Large intestine (tissue), 3 donors: Measurements from ENCODE around the gene BCL2. TPM values are rescaled to one million over a fixed set of nuclear protein-coding genes. Genes with fewer than 3 reads are reported as not detected.
A peak's percentile ranks its signal among the peaks of the same experiment; 100 is the strongest.

Experiments
- DNase-seq, 2 donors: peaks; one replicate each; pipeline versions ENCODE4 v3.0.0 to v3.0.0-alpha.2; 2013
- H3K27ac ChIP-seq: one replicate; pipeline ENCODE4 v1.5.1; 2013; ENCODE audit warnings: low read length
- H3K27me3 ChIP-seq: 2 replicates; pipeline ENCODE4 v1.6.1; 2013; ENCODE audit warnings: low read length; ENCODE audit not compliant: control insufficient read depth, insufficient read depth
- H3K36me3 ChIP-seq: 2 replicates; pipeline ENCODE4 v1.6.1; 2013; ENCODE audit warnings: low read length; ENCODE audit not compliant: control insufficient read depth, insufficient read depth
- H3K4me1 ChIP-seq: one replicate; pipeline ENCODE4 v1.6.1; 2013; ENCODE audit warnings: low read length; ENCODE audit not compliant: control insufficient read depth, insufficient read depth
- H3K4me3 ChIP-seq: one replicate; pipeline ENCODE4 v1.5.1; 2013; ENCODE audit warnings: low read length
- H3K9me3 ChIP-seq: one replicate; pipeline ENCODE4 v1.6.1; 2013; ENCODE audit warnings: mild to moderate bottlenecking, low read depth, low read length, moderate library complexity; ENCODE audit not compliant: control insufficient read depth
- WGBS: methylation state at CpG from one replicate; pipeline ENCODE4 v1.1.5; 2013; ENCODE audit warnings: low lambda C conversion rate; ENCODE audit not compliant: insufficient coverage; 5-methylcytosine and 5-hydroxymethylcytosine counted together
- polyA plus RNA-seq: library from polyadenylated mRNA; unstranded; fragments of 120-200 nt; gene quantifications from one replicate; pipeline ENCODE4 v1.2.1, GENCODE V29; 2013

BCL2 gene
- polyA plus RNA-seq, 1 donor = 8.8 TPM

DNA sequence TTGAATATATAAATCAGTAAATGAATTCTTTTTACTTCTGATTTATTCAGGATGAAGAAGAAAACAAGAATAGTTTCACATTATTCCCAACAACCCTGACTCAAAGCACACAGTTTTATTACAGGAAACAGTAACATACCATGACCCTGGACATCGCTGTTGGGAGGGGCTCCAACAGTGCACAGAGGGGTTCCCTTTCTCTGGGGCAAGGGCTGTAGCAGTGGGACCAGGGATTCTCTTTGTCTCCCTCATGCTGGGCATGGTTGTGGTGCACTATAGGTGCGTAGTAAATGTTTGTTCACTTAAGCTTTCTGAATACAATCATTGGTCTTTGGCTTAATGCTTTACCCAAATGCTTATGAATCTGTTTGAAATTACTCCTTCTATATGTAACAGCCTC is 189.4 kb downstream of the BCL2 start:
- Histone ChIP-seq H3K36me3 (peaks cover 3% of the 10 kb centered on the region), H3K27me3 (no peaks in the 10 kb centered on the region), H3K27ac (peak overlapping the region; percentile 20), H3K9me3 (no peaks in the 10 kb centered on the region), H3K4me1 (peaks cover 41% of the 10 kb centered on the region), H3K4me3 (no peak overlapping the region)
- peak in 1 of 2 donors; percentile 46 for DNase-seq
- no CpG with 5 or more reads among the region's 2 CpGs for WGBS

DNA sequence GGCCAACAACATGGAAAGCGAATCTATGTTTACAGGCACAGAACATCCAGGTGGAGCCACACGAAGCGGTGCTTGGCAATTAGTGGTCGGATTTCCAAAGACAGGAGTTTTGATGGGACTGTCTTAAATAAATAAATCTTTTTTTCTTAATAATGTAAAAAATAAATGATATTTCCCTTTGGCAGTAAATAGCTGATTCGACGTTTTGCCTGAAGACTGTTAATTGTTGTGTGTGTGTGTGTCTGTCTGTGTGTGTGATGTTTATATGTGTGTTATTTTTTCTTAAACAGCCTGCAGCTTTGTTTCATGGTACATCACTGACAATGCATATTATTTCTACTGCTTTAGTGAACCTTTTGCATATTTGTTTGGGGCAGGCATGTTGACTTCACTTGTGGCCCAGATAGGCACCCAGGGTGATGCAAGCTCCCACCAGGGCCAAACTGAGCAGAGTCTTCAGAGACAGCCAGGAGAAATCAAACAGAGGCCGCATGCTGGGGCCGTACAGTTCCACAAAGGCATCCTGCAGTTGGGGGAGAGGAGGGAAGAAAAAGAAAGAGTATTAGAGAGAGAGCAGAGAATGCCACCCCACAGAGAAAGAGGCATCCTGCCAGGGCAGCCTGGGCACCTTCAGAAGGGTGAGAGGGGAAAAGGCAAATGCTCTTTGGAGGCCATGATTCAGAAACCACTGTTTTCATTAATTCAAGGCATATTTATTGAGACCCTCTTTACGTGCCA is 191.2 kb downstream of the BCL2 start:
- H3K9me3 ChIP-seq = no peaks in the 10 kb centered on the region
- H3K27me3 ChIP-seq = no peaks in the 10 kb centered on the region
- 94% methylated on average over 2 of the region's 9 CpGs for WGBS
- H3K36me3 ChIP-seq = peaks cover 3% of the 10 kb centered on the region
- no peak overlapping the region for H3K27ac ChIP-seq
- peaks cover 41% of the 10 kb centered on the region for H3K4me1 ChIP-seq
- H3K4me3 ChIP-seq = no peak overlapping the region
- DNase-seq = no peak

DNA sequence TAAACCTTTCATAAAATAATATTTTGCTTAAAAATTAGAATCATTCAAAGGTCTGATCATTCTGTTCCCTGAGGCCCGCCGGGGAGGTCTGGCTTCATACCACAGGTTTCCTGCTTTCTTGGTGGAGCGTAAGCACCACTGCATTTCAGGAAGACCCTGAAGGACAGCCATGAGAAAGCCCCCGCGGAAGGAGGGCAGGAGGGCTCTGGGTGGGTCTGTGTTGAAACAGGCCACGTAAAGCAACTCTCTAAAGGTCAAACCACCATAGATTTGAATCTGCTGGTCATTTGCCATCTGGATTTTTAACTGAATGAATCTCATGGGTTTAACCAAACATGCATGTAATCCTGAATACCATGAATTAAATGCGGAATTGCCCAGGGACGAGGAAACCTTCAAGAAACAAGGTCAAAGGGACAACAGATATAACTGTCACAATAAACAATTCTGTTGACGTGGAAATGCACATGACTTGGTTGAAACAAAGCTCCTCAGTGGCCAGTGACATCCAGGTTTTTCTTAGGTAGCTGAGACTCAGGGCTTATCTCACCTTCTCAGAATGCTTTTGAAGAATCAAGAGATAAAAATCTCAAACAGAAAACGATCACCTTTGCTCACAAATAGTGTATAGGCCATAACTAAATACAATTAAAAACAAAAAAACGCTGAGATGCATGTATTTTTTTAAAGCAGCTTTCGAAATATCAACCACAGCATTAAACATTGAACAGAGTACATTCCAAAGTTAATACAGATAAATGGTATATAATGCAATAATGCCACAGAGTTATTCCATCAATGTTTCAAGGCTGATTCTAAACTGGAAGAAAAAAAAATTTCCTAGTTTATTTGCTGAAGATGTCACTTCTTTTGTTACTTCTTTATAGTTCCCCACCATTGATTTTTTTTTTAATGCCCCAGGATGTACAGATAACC is 193.2 kb downstream of the BCL2 start:
- Histone ChIP-seq H3K27me3 (no peaks in the 10 kb centered on the region), H3K27ac (no peak overlapping the region), H3K4me1 (peaks cover 26% of the 10 kb centered on the region), H3K36me3 (peaks cover 3% of the 10 kb centered on the region), H3K4me3 (no peak overlapping the region), H3K9me3 (no peaks in the 10 kb centered on the region)
- 38% methylated on average over 2 of the region's 12 CpGs for WGBS
- DNase-seq = no peak

DNA sequence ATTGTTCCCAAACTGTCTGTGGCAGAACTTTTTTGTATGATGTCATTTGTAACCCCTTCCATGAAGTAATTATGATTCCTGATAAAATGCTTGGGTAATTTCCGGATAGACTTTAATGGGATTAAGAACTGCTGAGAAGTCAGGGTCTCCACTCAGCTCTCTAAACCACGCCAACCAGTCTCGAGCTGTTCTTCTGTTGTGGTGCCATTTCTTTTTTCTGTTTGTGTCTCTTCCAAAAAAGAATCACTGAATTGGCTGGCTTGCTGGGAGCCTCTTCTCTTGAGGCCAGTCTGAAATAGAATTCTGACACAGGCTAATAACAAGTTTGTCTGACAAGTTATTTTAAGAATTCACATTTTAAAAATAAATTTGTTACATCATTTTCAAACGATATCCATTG is 198.9 kb downstream of the BCL2 start:
- 93% methylated on average over 2 of the region's 4 CpGs for WGBS
- Histone ChIP-seq H3K9me3 (no peaks in the 10 kb centered on the region), H3K4me3 (no peak overlapping the region), H3K27ac (no peak overlapping the region), H3K36me3 (no peaks in the 10 kb centered on the region), H3K27me3 (no peaks in the 10 kb centered on the region), H3K4me1 (no peaks in the 10 kb centered on the region)
- DNase-seq = no peak

DNA sequence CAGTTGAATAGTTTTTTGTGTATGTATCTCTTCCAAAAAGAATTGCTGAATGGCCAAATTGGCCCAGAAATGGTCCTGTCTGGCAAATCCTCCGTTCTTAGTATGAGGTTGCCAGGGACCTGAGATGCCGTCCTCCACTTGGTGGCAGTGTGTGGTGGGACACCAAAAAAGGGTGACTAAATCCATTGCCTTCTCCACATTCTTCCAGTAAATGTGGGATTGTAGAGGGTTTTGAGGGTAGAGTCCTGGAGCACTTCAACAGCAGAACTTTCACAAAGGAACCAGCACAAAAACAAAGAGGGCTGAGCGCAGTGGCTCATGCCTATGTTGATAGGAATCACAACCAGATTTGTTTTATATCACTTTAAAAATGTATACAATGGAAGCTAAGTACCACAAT is 199.9 kb downstream of the BCL2 start:
- no CpG with 5 or more reads among the region's 3 CpGs for WGBS
- Histone ChIP-seq H3K9me3 (no peaks in the 10 kb centered on the region), H3K36me3 (no peaks in the 10 kb centered on the region), H3K4me3 (no peak overlapping the region), H3K27me3 (no peaks in the 10 kb centered on the region), H3K27ac (no peak overlapping the region), H3K4me1 (no peaks in the 10 kb centered on the region)
- no peak for DNase-seq

DNA sequence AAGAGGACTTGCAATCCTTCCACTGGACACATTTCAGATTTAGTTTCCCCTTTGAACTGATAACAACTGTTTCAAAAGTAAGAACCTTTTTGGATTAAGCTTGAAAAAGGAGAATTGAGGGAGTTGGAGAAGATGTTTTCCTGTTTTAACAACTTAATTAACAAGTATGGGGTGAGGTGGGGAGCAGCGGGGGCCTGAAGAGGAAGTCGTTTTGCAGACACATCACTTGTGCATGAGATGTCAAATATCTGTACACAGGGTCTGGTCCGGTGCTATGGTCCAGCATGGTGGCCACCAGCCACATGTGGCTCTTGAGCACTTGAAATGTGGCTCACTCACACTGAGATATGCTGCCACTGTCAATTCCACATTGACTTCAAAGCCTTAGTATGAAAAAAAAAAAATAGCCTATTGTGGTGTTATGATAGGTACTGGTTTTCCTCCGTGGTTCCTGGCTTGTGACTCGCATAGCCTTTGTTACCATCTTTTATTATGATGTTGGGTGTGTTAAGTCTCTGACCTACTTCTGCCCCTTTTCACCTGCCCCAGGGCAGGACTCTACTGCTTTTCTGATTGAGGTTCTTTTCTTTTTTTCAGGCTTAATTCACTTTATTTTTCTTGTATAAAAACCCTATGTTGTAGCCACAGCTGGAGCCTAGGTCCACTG is 205.5 kb downstream of the BCL2 start:
- no CpG with 5 or more reads among the region's 5 CpGs for WGBS

DNA sequence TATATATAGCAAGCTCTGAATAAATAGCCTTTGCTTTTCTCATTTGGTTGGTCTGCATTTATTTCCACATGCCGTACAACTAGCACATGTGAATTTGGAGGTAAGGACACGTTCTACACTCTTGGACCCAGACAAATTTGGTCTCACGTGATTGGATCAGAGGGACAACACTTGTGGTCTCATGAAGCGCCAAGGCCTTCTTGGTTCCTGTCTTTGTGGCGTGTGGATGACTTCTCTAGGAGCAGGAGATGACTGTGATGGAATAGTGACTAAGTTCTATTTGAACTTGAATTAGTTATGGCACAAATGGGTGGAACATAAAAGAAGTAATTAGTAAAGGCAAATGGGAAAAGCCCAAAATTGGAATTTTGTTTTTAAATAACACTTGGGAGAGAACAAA is 206.9 kb downstream of the BCL2 start:
- H3K4me1 ChIP-seq = no peaks in the 10 kb centered on the region
- no CpG with 5 or more reads among the region's 5 CpGs for WGBS

More for the DNA sequence above, 205.5 kb downstream of the BCL2 start:
- Histone ChIP-seq H3K27ac (no peak overlapping the region), H3K9me3 (no peaks in the 10 kb centered on the region), H3K4me1 (no peaks in the 10 kb centered on the region), H3K4me3 (no peak overlapping the region), H3K27me3 (no peaks in the 10 kb centered on the region), H3K36me3 (no peaks in the 10 kb centered on the region)
- DNase-seq = no peak

DNA sequence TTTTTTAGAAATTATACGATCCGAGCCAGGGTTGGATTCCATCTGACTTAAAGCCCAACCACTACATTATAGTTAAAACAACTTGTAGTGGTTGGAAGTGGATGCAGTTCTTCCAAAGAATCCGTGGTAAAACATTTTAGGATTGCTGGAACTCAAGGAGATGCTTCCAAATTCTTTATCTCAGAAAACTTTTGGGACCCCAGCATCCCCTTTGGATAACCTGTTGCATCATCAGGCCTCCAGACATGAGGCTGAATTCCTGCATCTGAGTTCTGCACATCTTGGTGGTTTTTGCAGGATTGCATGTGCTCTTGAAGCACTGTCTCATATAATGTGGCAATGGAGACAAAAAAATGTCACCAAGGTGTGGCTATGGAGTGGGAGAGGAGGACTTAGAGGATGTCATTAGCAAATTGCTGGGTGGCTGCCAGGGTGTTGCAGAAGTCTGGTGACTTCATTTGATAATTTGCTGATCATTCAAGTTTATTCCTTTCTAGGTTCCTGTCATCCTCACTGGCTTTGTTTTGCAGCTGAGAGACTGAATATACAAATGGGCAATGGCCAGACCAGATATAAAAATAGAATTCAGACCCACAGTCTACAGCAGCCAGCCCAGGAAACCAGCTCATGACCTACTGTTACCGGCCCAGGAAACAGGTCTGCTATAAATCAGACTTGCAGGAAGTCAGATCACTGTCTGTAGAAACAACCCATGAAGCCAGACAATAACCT is 207.7 kb downstream of the BCL2 start:
- H3K4me1 ChIP-seq = no peaks in the 10 kb centered on the region
- no peaks in the 10 kb centered on the region for H3K9me3 ChIP-seq
- peak; percentile 47 to 66 for DNase-seq
- no peaks in the 10 kb centered on the region for H3K36me3 ChIP-seq
- no peak overlapping the region for H3K4me3 ChIP-seq
- H3K27me3 ChIP-seq = no peaks in the 10 kb centered on the region
- WGBS = no CpG with 5 or more reads among the region's 4 CpGs
- no peak overlapping the region for H3K27ac ChIP-seq

More for the DNA sequence above, 206.9 kb downstream of the BCL2 start:
- Histone ChIP-seq H3K27ac (no peak overlapping the region), H3K36me3 (no peaks in the 10 kb centered on the region), H3K4me3 (no peak overlapping the region), H3K27me3 (no peaks in the 10 kb centered on the region), H3K9me3 (no peaks in the 10 kb centered on the region)
- DNase-seq = no peak

DNA sequence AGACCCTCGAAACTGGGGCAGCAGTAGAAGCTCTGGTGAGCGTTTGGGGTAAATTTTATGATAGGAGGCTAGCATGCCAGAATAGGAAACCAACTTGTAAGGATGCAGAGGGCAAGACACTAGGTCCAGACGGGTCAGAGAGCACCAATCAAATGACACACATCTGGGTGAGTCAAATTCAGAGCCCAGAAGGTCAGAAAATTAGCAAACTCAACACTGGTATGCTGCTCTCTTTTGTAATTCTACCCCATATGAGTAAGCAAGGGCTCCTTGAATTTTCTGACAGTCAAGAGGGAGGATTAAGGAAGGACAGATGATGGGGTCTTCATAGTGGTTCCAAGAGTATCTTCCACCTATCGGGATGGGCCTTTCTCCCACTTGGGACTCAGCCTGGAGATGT is 209.8 kb downstream of the BCL2 start:
- no CpG with 5 or more reads among the region's 4 CpGs for WGBS
- no peaks in the 10 kb centered on the region for H3K4me1 ChIP-seq
- no peaks in the 10 kb centered on the region for H3K36me3 ChIP-seq
- H3K27ac ChIP-seq = no peak overlapping the region
- H3K9me3 ChIP-seq = no peaks in the 10 kb centered on the region
- no peaks in the 10 kb centered on the region for H3K27me3 ChIP-seq
- DNase-seq = no peak
- no peak overlapping the region for H3K4me3 ChIP-seq

DNA sequence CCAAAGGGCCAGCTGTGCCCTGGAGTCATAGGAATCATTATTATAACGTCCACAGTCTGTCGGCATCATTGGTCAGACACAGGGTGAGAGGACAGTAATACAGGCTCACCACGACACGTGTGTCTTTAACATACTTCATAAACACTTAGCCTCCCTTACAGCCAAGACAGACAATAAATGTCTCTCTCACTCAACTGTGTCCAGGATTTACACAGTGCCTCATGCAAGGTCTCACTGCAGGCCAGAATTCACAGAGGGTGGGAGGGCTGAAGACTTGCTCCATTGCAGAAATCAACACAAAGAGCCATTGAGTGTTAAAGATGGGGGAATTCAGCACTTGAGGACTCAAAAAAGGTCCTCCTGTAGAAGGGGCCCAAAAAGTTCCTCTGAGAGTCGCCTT is 210.5 kb downstream of the BCL2 start:
- Histone ChIP-seq H3K4me3 (no peak overlapping the region), H3K9me3 (no peaks in the 10 kb centered on the region), H3K36me3 (no peaks in the 10 kb centered on the region), H3K4me1 (no peaks in the 10 kb centered on the region), H3K27me3 (no peaks in the 10 kb centered on the region), H3K27ac (no peak overlapping the region)
- WGBS = no CpG with 5 or more reads among the region's 5 CpGs
- no peak for DNase-seq
